Activated CD4-positive, alpha-beta T cell treated with anti-CD3 and anti-CD28 coated beads, Interleukin-2, amount 50 U/mL, for 4 hours (primary cell): ENCODE results near the gene KCNC1.

ENCODE experiments used
- DNase-seq, 2 experiments: peaks; one replicate each; pipeline ENCODE4 v3.0.0-alpha.2; 2020

The KCNC1 gene

GRCh38 chr11:17799147-17799546 lies 64.6 kb downstream of the KCNC1 start:
- no peak for DNase-seq

DNA sequence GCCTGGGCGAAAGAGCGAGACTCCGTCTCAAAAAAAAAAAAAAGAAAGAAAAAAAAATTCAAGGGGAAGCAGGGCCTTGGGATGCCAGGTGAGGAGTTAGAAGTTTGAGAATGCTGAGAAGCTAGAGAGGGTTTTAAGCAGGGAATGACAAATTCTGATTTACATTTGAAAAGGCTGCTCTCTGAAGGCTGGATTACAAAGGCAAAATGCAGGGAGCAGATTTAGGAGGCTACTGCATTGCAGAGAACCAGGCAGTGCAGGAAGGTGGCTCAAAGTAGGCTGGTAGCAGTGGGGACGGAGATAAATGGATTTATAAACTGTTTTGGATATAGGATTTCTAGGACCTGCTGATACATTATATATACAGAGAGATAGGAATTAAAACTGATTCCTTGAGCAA lies 66.6 kb downstream of the KCNC1 start:
- no peak for DNase-seq

GRCh38 chr11:17802491-17802890 lies 67.9 kb downstream of the KCNC1 start:
- DNase-seq: no peak

GRCh38 chr11:17803754-17804334 lies 69.3 kb downstream of the KCNC1 start:
- no peak for DNase-seq

GRCh38 chr11:17805043-17805442 lies 70.5 kb downstream of the KCNC1 start:
- no peak for DNase-seq

DNA sequence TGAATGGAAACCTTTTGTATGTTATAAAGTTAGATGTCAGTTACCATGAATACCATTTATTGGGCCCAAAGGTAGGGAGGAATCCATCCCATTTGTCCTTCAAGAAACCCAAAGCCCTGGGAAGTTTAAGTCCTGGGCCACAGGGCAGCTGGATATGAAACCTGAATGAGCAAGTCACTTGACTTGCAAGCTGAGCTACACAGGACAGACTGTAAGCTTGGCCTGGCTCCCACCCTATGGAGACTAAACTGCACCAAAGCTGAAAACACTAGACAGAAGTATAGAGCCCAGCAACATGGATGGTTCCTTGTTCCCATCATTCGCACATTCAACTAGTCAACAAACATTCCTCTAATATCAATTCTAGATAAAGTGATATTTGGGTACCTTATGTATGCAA lies 71.3 kb downstream of the KCNC1 start:
- DNase-seq: no peak

DNA sequence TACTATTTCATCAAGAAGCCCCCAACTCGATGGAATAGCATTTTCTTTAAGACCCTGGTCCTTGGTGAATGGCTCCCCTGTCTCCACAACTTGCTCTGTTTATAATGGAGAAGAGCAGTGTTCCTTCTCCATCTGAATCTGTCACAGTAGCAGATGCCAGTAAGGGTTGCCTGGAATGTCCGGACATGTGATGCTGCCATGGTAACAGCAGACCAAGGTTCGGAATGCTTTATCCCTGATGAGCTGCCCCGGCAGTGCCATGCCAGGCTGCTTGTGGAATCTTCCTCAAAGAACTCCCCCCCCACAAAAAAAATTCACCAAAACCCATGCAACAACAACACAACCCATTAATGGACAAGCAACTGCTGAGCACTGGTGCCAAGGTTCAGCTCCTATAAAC lies 72.5 kb downstream of the KCNC1 start:
- no peak for DNase-seq

GRCh38 chr11:17810041-17810440 lies 75.5 kb downstream of the KCNC1 start:
- DNase-seq: no peak

DNA sequence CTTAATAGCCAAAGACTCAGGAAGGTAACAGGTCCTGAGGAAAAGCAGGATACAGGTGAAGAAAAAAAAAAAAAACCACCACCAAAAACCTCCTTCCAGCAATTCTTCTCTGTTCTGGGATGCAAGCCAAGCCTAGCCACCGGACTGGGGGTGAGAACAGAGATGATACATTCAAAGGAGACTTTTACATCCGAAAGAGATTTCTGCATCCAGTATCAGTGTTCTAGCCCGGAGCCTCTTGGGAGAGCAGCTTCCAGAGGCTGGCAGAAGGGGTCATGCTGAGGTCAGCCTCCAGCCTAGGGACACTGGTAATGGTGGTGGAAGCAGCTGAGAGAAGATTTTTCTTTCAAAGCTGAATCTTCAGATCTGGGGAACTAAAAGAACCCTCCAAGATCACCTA lies 76.2 kb downstream of the KCNC1 start:
- no peak for DNase-seq

- no peak for DNase-seq
Measured at GRCh38 chr11:17811352-17811751, 76.8 kb downstream of the KCNC1 start.

GRCh38 chr11:17812091-17812864 lies 77.7 kb downstream of the KCNC1 start:
- DNase-seq: no peak

- DNase-seq: no peak
Measured at GRCh38 chr11:17812865-17813187, 78.2 kb downstream of the KCNC1 start.

- DNase-seq: no peak
Measured at GRCh38 chr11:17813391-17814059, 78.9 kb downstream of the KCNC1 start.

DNA sequence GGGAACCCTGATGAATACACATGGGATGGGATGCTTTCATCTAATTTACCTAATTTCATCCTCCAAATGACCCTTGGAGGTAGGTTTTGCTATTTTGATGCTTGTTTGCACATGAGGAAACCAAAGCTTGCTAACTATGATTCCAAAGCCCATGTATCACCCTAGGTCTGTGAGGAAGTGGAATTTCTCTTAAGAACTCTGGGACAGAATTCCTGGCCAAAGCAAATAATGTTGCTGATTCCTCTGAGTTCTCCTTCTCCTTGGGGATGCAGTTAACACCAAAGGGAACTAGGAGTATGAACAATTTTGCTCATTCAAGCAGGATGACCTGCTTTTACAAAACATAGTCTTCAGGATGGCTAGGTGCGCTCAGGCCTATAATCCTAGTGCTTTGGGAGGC lies 80.0 kb downstream of the KCNC1 start:
- no peak for DNase-seq

- DNase-seq: no peak
Measured at GRCh38 chr11:17816232-17816931, 81.8 kb downstream of the KCNC1 start.

- no peak for DNase-seq
Measured at GRCh38 chr11:17821648-17822400, 87.2 kb downstream of the KCNC1 start.

GRCh38 chr11:17822401-17822781 lies 87.8 kb downstream of the KCNC1 start:
- DNase-seq: no peak

DNA sequence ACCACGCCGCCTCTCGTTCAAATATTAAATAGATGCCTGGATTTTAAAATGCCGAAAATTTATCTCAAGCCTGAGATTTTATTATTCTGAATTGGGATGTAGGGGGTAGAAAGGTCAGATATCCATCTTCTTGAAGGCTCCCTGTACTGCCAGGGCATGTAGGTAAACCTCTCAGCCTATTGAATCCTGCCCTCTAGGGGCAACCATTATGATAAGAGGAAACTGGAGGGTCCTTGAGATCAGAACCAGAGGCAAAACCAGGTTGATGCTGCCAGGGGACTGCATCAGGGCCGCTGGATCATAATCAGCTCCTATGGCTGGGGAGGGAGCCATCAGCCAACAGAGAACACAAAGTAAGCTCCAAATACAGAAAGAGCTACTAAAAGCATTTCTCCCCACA lies 92.4 kb downstream of the KCNC1 start:
- no peak for DNase-seq

GRCh38 chr11:17828311-17828751 lies 93.8 kb downstream of the KCNC1 start:
- no peak for DNase-seq

DNA sequence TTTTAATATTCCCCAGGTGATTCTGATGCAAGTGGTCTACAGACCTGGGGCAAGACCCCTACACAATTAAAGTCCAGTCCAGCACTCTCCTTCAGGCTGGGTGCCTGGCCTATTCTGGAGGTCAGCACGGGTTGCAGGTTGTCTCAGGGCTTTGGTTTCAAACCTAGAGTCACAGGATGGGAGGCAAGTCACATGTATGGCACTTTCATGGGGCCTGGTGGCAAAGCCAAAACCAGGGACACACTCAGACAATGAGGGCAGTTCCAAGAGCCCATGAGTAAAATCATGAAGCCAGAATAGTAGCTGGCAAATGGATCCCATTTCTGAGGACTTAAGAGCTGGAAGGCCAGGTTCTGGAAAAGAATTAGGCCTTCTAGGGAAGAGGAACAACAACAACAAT lies 96.6 kb downstream of the KCNC1 start:
- DNase-seq: no peak

DNA sequence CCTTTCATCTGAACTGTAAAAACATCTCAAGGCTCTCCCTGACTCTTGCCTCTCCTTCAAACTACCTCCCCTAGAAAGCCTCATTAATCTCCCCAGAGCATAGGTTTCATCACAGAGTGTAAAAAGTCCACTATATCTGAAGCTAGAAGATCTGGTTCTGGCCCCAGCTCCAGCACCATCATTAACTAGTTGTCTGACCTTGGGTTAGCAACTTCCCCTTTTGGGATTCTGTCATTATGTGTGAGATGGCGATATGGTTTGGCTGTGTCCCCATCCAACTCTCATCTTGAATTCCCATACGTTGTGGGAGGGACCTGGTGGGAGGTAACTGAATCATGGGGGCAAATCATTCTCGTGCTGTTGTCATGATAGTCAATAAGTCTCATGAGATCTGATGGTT lies 97.3 kb downstream of the KCNC1 start:
- DNase-seq: no peak
